Upper lobe of left lung (tissue), 4 donors: ENCODE data around the gene ACVR2B.

Experiments
- POLR2AphosphoS5 ChIP-seq, 2 donors: sonication (generic); formaldehyde crosslinking; IDR thresholded peaks; one replicate each; pipeline ENCODE4 v1.5.1; 2017; ENCODE audit warnings: antibody characterized with exemption in 2 of 2
- TF ChIP-seq, protein P1 (sequence below), 6 experiments: fragments of 450-650 bp in 4 of 6; fragments of 200-600 bp in 2 of 6; sonication (generic) in 2 of 6; IDR thresholded peaks; one replicate each; pipeline ENCODE4 v1.5.1; 2016 to 2019; ENCODE audit warnings: antibody characterized with exemption in 6 of 6

- no peak for TF ChIP-seq POLR2AphosphoS5 (IDR thresholded peaks at IDR 0.05)
- TF ChIP-seq, protein P1, sequence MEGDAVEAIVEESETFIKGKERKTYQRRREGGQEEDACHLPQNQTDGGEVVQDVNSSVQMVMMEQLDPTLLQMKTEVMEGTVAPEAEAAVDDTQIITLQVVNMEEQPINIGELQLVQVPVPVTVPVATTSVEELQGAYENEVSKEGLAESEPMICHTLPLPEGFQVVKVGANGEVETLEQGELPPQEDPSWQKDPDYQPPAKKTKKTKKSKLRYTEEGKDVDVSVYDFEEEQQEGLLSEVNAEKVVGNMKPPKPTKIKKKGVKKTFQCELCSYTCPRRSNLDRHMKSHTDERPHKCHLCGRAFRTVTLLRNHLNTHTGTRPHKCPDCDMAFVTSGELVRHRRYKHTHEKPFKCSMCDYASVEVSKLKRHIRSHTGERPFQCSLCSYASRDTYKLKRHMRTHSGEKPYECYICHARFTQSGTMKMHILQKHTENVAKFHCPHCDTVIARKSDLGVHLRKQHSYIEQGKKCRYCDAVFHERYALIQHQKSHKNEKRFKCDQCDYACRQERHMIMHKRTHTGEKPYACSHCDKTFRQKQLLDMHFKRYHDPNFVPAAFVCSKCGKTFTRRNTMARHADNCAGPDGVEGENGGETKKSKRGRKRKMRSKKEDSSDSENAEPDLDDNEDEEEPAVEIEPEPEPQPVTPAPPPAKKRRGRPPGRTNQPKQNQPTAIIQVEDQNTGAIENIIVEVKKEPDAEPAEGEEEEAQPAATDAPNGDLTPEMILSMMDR (IDR thresholded peaks at IDR 0.05) = no peak
These were observed 80.9 kb downstream of the ACVR2B start for GRCh38 chr3:38534604-38535003.
